ENCODE measurements around the gene UCN3. TPM values are rescaled to one million over a fixed set of nuclear protein-coding genes. Genes with fewer than 3 reads are reported as not detected.
"Not testable (repeated sequence)": the region's sequence is repeated elsewhere in the genome, so short reads cannot be mapped to it uniquely, and the experiment has no call there.

The UCN3 gene
- total RNA-seq, 1 donor from 2014 or later, result not detected

DNA sequence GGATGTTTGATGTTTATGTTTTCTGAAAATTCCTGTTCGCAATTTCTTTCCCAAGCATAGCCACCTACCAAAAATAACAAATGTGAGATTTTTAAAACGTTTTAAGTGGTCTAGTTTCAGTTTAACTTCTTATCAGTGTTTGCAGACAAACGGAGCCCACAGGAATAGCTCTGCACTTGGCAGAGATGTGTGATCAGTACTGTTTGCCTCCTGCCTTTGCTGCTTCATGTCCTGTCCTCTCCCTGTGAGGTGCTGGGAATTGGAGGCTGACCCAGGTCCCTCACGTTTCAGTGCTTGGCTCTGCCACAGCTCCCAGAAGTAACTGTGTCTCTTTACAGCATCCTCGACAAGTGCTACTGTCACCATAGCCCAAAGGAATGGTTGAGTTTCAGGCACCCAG is 1.2 kb downstream of the UCN3 start:
- no peak for DNase-seq (ENCODE audit: low read depth in 2 of 2)

DNA sequence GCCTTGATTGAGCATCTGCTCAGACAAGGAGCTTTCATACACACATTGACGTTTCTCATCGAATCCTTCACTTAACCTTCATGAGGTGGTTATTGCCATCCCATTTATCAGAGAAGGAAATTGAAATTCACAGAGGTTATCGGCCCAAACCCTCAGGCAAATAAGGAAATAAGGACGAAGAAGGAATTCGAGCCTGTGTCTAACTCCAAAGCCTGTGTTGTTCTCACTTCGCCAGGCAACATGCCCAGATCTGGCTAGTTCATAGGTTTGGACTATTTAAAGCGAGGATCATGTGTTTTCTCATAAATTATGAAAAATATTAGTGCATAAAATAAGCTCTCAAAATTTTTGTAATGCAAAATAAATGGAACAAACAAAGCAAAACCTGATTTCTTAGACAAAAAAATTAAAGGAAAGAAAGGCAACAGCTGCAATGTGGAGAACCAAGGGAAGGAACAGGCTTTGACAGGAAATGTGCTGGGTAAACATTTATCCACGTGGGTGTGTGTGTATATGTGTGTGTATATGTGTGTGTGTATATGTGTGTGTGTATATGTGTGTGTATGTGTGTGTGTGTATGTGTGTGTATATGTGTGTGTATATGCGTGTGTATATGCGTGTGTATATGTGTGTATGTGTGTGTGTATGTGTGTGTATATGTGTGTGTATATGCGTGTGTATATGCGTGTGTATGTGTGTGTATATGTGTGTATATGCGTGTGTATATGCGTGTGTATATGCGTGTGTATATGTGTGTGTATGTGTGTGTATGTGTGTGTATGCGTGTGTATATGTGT is 4.8 kb downstream of the UCN3 start:
- DNase-seq (ENCODE audit: low read depth in 2 of 2), result no peak

DNA sequence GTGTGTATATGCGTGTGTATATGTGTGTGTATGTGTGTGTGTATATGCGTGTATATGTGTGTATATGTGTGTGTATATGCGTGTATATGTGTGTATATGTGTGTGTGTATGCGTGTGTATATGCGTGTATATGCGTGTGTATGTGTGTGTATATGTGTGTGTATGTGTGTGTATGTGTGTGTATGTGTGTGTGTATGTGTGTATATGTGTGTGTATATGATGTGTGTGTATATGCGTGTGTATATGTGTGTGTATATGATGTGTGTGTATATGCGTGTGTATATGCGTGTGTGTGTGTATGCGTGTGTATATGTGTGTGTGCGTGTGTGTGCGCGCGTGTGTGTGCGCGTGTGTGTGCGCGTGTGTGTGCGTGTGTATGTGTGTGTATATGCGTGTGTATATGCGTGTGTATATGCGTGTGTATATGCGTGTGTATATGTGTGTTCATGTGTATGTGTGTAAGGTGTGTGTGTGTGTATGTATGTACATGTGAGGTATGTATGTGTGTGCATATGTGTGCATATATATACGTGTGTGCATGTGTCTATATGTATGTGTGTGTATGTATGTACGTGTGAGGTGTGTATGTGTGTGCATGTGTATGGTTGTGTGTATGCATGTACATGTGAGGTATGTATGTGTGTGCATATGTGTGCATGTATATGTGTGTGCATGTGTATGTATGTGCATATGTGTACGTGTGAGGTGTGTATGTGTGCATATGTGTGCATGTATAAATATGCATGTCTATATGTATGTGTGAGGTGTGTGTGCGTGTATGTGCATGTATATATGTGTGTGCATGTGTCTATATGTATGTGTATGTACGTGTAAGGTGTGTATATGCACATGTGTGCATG is 6.0 kb downstream of the UCN3 start:
- no peak for DNase-seq (ENCODE audit: low read depth in 2 of 2)

DNA sequence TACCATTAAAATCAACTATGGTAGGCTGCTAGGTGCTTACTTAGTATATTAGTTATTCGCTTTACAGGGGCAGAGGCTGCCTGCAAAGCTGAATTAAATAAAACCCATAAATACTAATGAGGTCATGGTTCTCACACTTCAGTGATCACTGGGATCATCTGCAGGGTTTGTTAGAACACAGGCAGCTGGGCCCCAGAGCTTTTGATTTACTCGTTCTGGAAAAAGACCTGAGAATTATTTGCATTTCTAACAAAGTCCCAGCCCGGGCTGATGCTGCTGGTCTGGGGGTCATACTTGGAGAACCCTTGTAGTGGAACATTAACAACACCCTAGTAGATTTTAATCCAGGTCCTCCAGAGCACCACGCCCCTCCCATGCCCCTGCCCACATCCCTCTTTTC is 8.5 kb downstream of the UCN3 start:
- no peak for DNase-seq (ENCODE audit: low read depth in 2 of 2)

- DNase-seq (ENCODE audit: low read depth in 2 of 2), result no peak
These were observed 9.3 kb downstream of the UCN3 start for GRCh38 chr10:5373891-5374611.

DNA sequence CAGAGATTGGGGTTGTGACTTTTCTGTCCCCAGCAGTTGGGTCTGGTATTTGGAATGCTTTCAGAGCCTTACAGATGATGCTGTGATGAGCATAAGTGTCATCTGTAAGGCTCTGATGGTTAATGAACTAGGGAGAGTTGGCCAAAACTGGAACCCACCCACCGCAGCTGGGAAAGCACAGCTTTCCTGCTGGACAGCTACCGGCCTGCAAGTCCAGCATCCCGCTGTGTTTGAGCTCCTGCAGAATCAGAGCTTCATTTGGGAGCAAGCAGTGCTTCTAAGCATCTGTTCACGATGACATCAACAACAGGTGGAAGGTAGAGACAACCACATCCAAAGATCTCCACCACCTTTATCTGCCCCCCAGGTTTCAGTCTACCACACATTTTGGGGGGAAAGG is 11.7 kb downstream of the UCN3 start:
- DNase-seq (ENCODE audit: low read depth in 2 of 2), result no peak

GRCh38 chr10:5379202-5379601 is 14.4 kb downstream of the UCN3 start:
- not testable (repeated sequence) for DNase-seq (ENCODE audit: low read depth in 2 of 2)

GRCh38 chr10:5380395-5380794 is 15.6 kb downstream of the UCN3 start:
- DNase-seq (ENCODE audit: low read depth in 2 of 2), result not testable (repeated sequence)

GRCh38 chr10:5381187-5381586 is 16.4 kb downstream of the UCN3 start:
- no peak for DNase-seq (ENCODE audit: low read depth in 2 of 2)

GRCh38 chr10:5385224-5385623 is 20.5 kb downstream of the UCN3 start:
- no peak for DNase-seq (ENCODE audit: low read depth in 2 of 2)

- no peak for DNase-seq (ENCODE audit: low read depth in 2 of 2)
These were observed 22.4 kb downstream of the UCN3 start for GRCh38 chr10:5387169-5387568.

- no peak for DNase-seq (ENCODE audit: low read depth in 2 of 2)
These were observed 25.9 kb downstream of the UCN3 start for GRCh38 chr10:5390607-5391205.

- DNase-seq (ENCODE audit: low read depth in 2 of 2), result no peak
These were observed 27.0 kb downstream of the UCN3 start for GRCh38 chr10:5391790-5392189.

- DNase-seq (ENCODE audit: low read depth in 2 of 2), result no peak
These were observed 28.8 kb downstream of the UCN3 start for GRCh38 chr10:5393529-5393928.

DNA sequence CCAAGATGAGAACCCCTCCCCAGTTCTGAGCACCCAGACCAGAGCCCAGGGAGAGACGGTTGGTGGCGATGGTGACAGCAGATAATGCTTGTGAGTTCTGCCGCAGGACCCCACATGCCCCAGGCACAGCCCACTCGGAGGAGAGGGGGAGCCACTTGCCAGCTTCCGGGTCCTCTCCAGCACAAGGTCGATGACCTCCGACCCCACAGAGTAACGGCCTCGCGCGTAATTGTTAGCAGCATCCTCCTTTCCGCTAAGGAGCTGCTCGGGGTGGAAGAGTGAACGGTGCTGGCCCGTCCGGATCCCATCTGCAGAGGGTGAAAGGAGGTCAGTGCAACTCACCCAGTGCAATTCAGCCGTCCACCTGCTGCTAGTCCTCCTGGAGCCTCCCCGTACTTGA is 30.4 kb downstream of the UCN3 start:
- no peak for DNase-seq (ENCODE audit: low read depth in 2 of 2)

DNA sequence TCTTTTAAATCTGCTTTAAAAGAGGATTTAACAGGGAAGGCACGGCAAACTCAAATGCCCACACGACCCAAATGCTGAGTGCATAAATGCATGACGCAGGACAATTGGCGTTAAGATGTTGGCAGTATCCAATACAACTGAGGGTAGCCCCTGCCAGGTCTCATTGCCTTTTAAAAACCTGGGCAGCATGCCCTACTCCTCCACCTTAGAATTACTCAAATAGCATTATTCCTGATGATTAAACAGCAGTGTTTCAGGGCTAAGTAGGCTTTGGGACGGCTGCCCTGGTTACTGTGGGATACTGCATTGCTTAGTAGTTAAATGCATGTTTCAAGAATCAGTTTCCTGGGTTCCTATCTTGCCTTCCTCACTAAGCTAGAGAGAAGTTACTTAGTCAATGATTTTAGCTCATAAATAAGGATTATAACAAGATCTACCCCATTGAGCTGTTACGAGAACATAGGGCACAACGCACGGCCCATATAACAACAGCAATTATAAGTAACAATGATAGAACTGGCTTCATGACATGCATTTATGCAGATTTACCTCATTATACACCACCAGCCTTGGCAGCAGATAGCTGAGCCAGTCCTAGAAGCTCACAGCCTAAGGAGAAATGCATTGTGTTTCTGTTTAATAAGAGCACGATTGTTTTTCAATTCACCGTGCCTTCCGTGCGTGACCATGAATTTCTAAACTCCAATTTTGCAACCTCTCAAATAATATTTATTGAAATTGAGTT is 32.0 kb downstream of the UCN3 start:
- no peak for DNase-seq (ENCODE audit: low read depth in 2 of 2)

- DNase-seq (ENCODE audit: low read depth in 2 of 2), result no peak
These were observed 34.6 kb downstream of the UCN3 start for GRCh38 chr10:5399332-5399731.

GRCh38 chr10:5400468-5401240 is 35.9 kb downstream of the UCN3 start:
- DNase-seq (ENCODE audit: low read depth in 2 of 2), result no peak

- DNase-seq (ENCODE audit: low read depth in 2 of 2), result no peak
These were observed 38.0 kb downstream of the UCN3 start for GRCh38 chr10:5402798-5403197.
